H1 (cell line): ENCODE measurements around the gene DISC1. TPM values are rescaled to one million over a fixed set of nuclear protein-coding genes. Genes with fewer than 3 reads are reported as not detected.

Source experiments
- CTCF ChIA-PET: fragments of 300-600 bp; sonication (Branson Sonifier 250); formaldehyde crosslinking; loops from one replicate; lab custom pipeline; 2021; ENCODE audit not compliant: partially characterized antibody; lab: Charles Lee
- POLR2A ChIA-PET: fragments of 300-600 bp; sonication (Branson Sonifier 250); formaldehyde crosslinking; loops from one replicate; lab custom pipeline; 2021; ENCODE audit warnings: inconsistent platforms; ENCODE audit not compliant: partially characterized antibody; lab: Charles Lee
- DNase-seq, 2 experiments: peaks; one replicate each; pipeline versions ENCODE4 v3.0.0 to v3.0.0-alpha.2; 2010 to 2022; ENCODE audit warnings: low spot score in 2 of 2, low read depth in 1 of 2, mixed read lengths in 1 of 2
- FAIRE-seq: peaks from 2 replicates; lab custom pipeline; 2011; peaks lifted over from hg19 to GRCh38; lab: Jason Lieb, UNC
- H2AFZ ChIP-seq: 2 replicates; pipeline ENCODE4 v1.8.1; 2012; ENCODE audit warnings: low read length, inconsistent platforms
- H2AK5ac ChIP-seq: 2 replicates; pipeline ENCODE4 v1.6.1; 2013; ENCODE audit warnings: low read depth, low read length
- H2BK120ac ChIP-seq: replicated peaks from 2 replicates; pipeline ENCODE3; 2013; ENCODE audit warnings: low read depth, low read length, inconsistent platforms
- H2BK12ac ChIP-seq: 2 replicates; pipeline ENCODE4 v1.6.1; 2013; ENCODE audit warnings: low read depth, low read length
- H2BK15ac ChIP-seq: 2 replicates; pipeline ENCODE4 v1.6.1; 2013; ENCODE audit warnings: low read length
- H2BK20ac ChIP-seq: 2 replicates; pipeline ENCODE4 v1.6.1; 2013; ENCODE audit warnings: low read length
- H2BK5ac ChIP-seq: 2 replicates; pipeline ENCODE4 v1.6.1; 2013; ENCODE audit warnings: low read depth, low read length
- H3K14ac ChIP-seq: 2 replicates; pipeline ENCODE4 v1.6.1; 2013; ENCODE audit warnings: inconsistent platforms; ENCODE audit not compliant: insufficient read length
- H3K18ac ChIP-seq: 2 replicates; pipeline ENCODE4 v1.6.1; 2013; ENCODE audit warnings: low read length; ENCODE audit errors: extremely low read depth
- H3K23ac ChIP-seq: 2 replicates; pipeline ENCODE4 v1.6.1; 2013; ENCODE audit warnings: inconsistent platforms; ENCODE audit not compliant: insufficient read length
- H3K23me2 ChIP-seq: 2 replicates; pipeline ENCODE4 v1.6.1; 2013; ENCODE audit warnings: low read depth, low read length
- H3K27ac ChIP-seq: 2 replicates; pipeline ENCODE4 v1.6.1; 2011; ENCODE audit warnings: low read depth, low read length, inconsistent platforms
- H3K27me3 ChIP-seq, 4 experiments: replicated peaks in 1 of 4; 1 replicate in 1 of 4; 2 replicates in 3 of 4; pipeline versions ENCODE4 v1.6.1 to v1.8.1; 2011 to 2013; ENCODE audit warnings: low read length in 3 of 4, mild to moderate bottlenecking in 3 of 4, inconsistent platforms in 2 of 4, mixed read lengths in 2 of 4, moderate library complexity in 1 of 4; ENCODE audit not compliant: control insufficient read depth in 3 of 4, insufficient read depth in 3 of 4; ENCODE audit errors: extremely low read depth in 1 of 4
- H3K36me3 ChIP-seq, 4 experiments: 2 replicates each; pipeline versions ENCODE4 v1.6.1 to v1.8.1; 2011 to 2013; ENCODE audit warnings: mild to moderate bottlenecking in 4 of 4, low read length in 3 of 4, moderate library complexity in 2 of 4, control low read depth in 1 of 4, inconsistent platforms in 1 of 4; ENCODE audit not compliant: insufficient read depth in 4 of 4, control insufficient read depth in 2 of 4
- H3K4ac ChIP-seq: replicated peaks from 2 replicates; pipeline ENCODE3; 2013; ENCODE audit warnings: low read length, low read depth, mixed read lengths, inconsistent platforms; ENCODE audit not compliant: insufficient read length
- H3K4me1 ChIP-seq, 4 experiments: replicated peaks in 1 of 4; 1 replicate in 1 of 4; 2 replicates in 3 of 4; pipeline versions ENCODE4 v1.6.1 to v1.8.1; 2011 to 2013; ENCODE audit warnings: low read length in 3 of 4, inconsistent platforms in 2 of 4, mixed read lengths in 1 of 4; ENCODE audit not compliant: insufficient read depth in 4 of 4, control insufficient read depth in 3 of 4
- H3K4me2 ChIP-seq, 2 experiments: 2 replicates each; pipeline versions ENCODE4 v1.6.1 to v1.8.1; 2011 to 2013; ENCODE audit warnings: low read depth in 2 of 2, low read length in 2 of 2, control low read depth in 1 of 2, inconsistent platforms in 1 of 2, mild to moderate bottlenecking in 1 of 2; ENCODE audit not compliant: insufficient read depth in 1 of 2
- H3K4me3 ChIP-seq, 4 experiments: fragments of 200-600, 300-600 bp in 1 of 4; sonication (generic), shearing (Covaris generic), sonication (Bioruptor Twin) in 1 of 4; 2 replicates each; pipeline versions ENCODE4 v1.5.1 to v1.8.1; 2011 to 2016; ENCODE audit warnings: low read length in 4 of 4, low read depth in 3 of 4, control low read depth in 2 of 4, inconsistent platforms in 2 of 4, mild to moderate bottlenecking in 2 of 4, mixed read lengths in 1 of 4, moderate library complexity in 1 of 4; ENCODE audit not compliant: insufficient read depth in 2 of 4; ENCODE audit errors: extremely low read depth in 1 of 4
- H3K56ac ChIP-seq: replicated peaks from 2 replicates; pipeline ENCODE3; 2013; ENCODE audit warnings: low read depth, mild to moderate bottlenecking, mixed read lengths, low read length, inconsistent platforms; ENCODE audit not compliant: insufficient read length
- H3K79me1 ChIP-seq: 2 replicates; pipeline ENCODE4 v1.6.1; 2013; ENCODE audit warnings: low read depth, low read length, control low read depth
- H3K79me2 ChIP-seq, 2 experiments: 2 replicates each; pipeline versions ENCODE4 v1.6.1 to v1.8.1; 2012 to 2013; ENCODE audit warnings: low read length in 2 of 2, mild to moderate bottlenecking in 2 of 2, inconsistent platforms in 1 of 2; ENCODE audit not compliant: insufficient read depth in 2 of 2, control insufficient read depth in 1 of 2
- H3K9ac ChIP-seq, 4 experiments: replicated peaks in 1 of 4; 1 replicate in 1 of 4; 2 replicates in 3 of 4; pipeline versions ENCODE4 v1.6.1 to v1.8.1; 2011 to 2013; ENCODE audit warnings: low read depth in 3 of 4, low read length in 3 of 4, control low read depth in 2 of 4, mild to moderate bottlenecking in 2 of 4, moderate library complexity in 2 of 4, inconsistent platforms in 1 of 4; ENCODE audit errors: extremely low read depth in 1 of 4
- H3K9me3 ChIP-seq, 2 experiments: 2 replicates each; pipeline versions ENCODE4 v1.6.1 to v1.8.1; 2012 to 2013; ENCODE audit warnings: mild to moderate bottlenecking in 2 of 2, moderate library complexity in 2 of 2, control low read depth in 1 of 2, inconsistent platforms in 1 of 2, low read depth in 1 of 2, low read length in 1 of 2, mixed read lengths in 1 of 2; ENCODE audit not compliant: insufficient read depth in 2 of 2
- H4K20me1 ChIP-seq, 2 experiments: replicated peaks in 1 of 2; 2 replicates each; pipeline versions ENCODE3 to v1.8.1; 2011 to 2013; ENCODE audit warnings: inconsistent platforms in 2 of 2, low read length in 2 of 2, mild to moderate bottlenecking in 1 of 2; ENCODE audit not compliant: insufficient read depth in 2 of 2, control insufficient read depth in 1 of 2
- H4K5ac ChIP-seq: 2 replicates; pipeline ENCODE4 v1.6.1; 2013; ENCODE audit warnings: low read length, low read depth, mixed read lengths, inconsistent platforms; ENCODE audit not compliant: insufficient read length
- H4K8ac ChIP-seq: 2 replicates; pipeline ENCODE4 v1.8.0; 2013; ENCODE audit warnings: mild to moderate bottlenecking, moderate library complexity, low read length, inconsistent platforms; ENCODE audit not compliant: insufficient read depth; ENCODE audit errors: extremely low read depth
- H4K91ac ChIP-seq: replicated peaks from 2 replicates; pipeline ENCODE3; 2013; ENCODE audit warnings: low read length, mixed read lengths, inconsistent platforms; ENCODE audit not compliant: insufficient read length
- BCL11A ChIP-seq, 2 experiments: IDR thresholded peaks; one replicate each; pipeline ENCODE4 v1.6.1; 2011; ENCODE audit warnings: low read depth in 2 of 2, low read length in 2 of 2, mild to moderate bottlenecking in 2 of 2
- CEBPB ChIP-seq: IDR thresholded peaks from 2 replicates; pipeline ENCODE4 v1.6.1; 2012; ENCODE audit warnings: low read depth, low read length
- FOSL1 ChIP-seq: IDR thresholded peaks from 2 replicates; pipeline ENCODE4 v1.6.1; 2011; ENCODE audit warnings: mild to moderate bottlenecking, low read depth, low read length, moderate library complexity; ENCODE audit not compliant: insufficient read depth
- NRF1 ChIP-seq: IDR thresholded peaks from 2 replicates; pipeline ENCODE4 v1.6.1; 2011; ENCODE audit warnings: mild to moderate bottlenecking, low read depth, low read length, improper control_type of control experiment
- PHF8 ChIP-seq: fragments of 200-600 bp; sonication (generic); conservative IDR thresholded peaks from 2 replicates; pipeline ENCODE4 v1.7.1; 2012; ENCODE audit warnings: low read depth, mild to moderate bottlenecking, inconsistent platforms, low read length, moderate library complexity
- POLR2A ChIP-seq, 2 experiments: IDR thresholded peaks; 1 replicate in 1 of 2; 2 replicates in 1 of 2; pipeline ENCODE4 v1.6.1; 2011; ENCODE audit warnings: low read depth in 2 of 2, low read length in 2 of 2, mild to moderate bottlenecking in 2 of 2; ENCODE audit errors: control extremely low read depth in 1 of 2
- RAD21 ChIP-seq, 2 experiments: IDR thresholded peaks in 1 of 2; conservative IDR thresholded peaks in 1 of 2; 2 replicates each; pipeline ENCODE4 v1.6.1; 2011; ENCODE audit warnings: low read depth in 2 of 2, low read length in 2 of 2, improper control_type of control experiment in 1 of 2, inconsistent platforms in 1 of 2, mild to moderate bottlenecking in 1 of 2, moderate library complexity in 1 of 2
- RNF2 ChIP-seq: fragments of 200-900, 300-1000 bp; sonication (generic); IDR thresholded peaks from 2 replicates; pipeline ENCODE4 v1.7.1; 2016; ENCODE audit warnings: borderline replicate concordance, low read depth, mild to moderate bottlenecking, antibody characterized with exemption, low read length; ENCODE audit not compliant: poor library complexity, severe bottlenecking; ENCODE audit errors: missing control alignments
- SIX5 ChIP-seq: IDR thresholded peaks from 2 replicates; pipeline ENCODE4 v1.6.1; 2011; ENCODE audit warnings: mild to moderate bottlenecking, low read depth, low read length
- YY1 ChIP-seq: IDR thresholded peaks from 2 replicates; pipeline ENCODE4 v1.6.1; 2011; ENCODE audit warnings: low read depth, mild to moderate bottlenecking, low read length
- WGBS, 2 experiments: shearing (Covaris generic) in 1 of 2; methylation state at CpG; one replicate each; pipeline versions ENCODE4 v1.1.6 to v1.1.7; 2013 to 2015; ENCODE audit warnings: low lambda C conversion rate in 2 of 2, mixed read lengths in 2 of 2, inconsistent platforms in 1 of 2, low coverage in 1 of 2, missing lambda C conversion rate in 1 of 2; ENCODE audit not compliant: insufficient replicate concordance in 2 of 2, insufficient coverage in 1 of 2, insufficient read length in 1 of 2; ENCODE audit errors: extremely low coverage in 1 of 2, missing lambda C conversion rate in 1 of 2; 5-methylcytosine and 5-hydroxymethylcytosine counted together
- polyA plus RNA-seq, 7 experiments: library from polyadenylated mRNA; depleted of rRNA in 3 of 7; stranded (reverse) in 5 of 7; unstranded in 2 of 7; fragments of >200 nt in 5 of 7; fragments of 200-250 nt in 2 of 7; gene quantifications; 1 replicate in 5 of 7; 2 replicates in 1 of 7; 4 replicates in 1 of 7; pipeline versions ENCODE4 v1.2.1 to v1.2.3, GENCODE V29; 2011 to 2013; ENCODE audit warnings: missing spikeins in 2 of 7, mixed read lengths in 2 of 7
- total RNA-seq: library from RNA; stranded (reverse); fragmentation: NEBNext Ultra II Directional; extraction: Animal tissue kit (Norgen Biotek cat#: 25700); gene quantifications from 2 replicates; pipeline ENCODE4 v1.2.1, GENCODE V29; 2021
- TF ChIP-seq, protein P1 (sequence below): IDR thresholded peaks from 2 replicates; pipeline ENCODE4 v1.6.1; 2011; ENCODE audit warnings: low read depth, mild to moderate bottlenecking, low read length; ENCODE audit not compliant: insufficient read depth

DISC1 gene
- total and polyA plus RNA-seq, 2 of the 8 experiments (the other 6 are each of a cell fraction or from before 2014, with no cell fraction given): 1.1 to 3.5 TPM

DNA sequence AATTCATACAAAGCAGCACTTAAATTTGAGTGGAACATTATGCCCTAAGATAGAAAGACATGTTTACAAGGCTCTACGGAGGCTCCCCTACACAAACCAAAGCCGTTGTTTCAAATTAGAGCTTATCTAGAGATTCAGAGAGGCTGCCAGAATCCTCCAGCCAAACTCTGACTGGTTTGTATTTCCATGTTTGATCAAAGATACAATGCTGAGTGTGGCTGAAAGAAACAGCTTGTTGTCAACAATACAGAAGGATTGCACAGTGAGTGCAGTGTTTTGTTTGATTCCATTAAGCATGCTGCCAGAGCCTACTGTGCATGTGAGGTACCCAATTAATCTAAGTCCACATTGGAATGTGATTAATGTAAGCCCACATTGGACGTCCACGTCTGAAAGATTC lies 402.7 kb downstream of the DISC1 start:
- POLR2A ChIA-PET: interaction anchor here (0.7 kb wide), 1 partner anchor 13 kb away, joined by 3 read pairs; no protein-coding TSS in a partner anchor
- Histone ChIP-seq H3K27me3 (no peaks in the 10 kb centered on the region), H4K91ac (no peak overlapping the region), H3K18ac (no peak overlapping the region), H2BK15ac (no peak overlapping the region), H3K4me2 (no peak overlapping the region), H3K9me3 (no peaks in the 10 kb centered on the region), H2BK120ac (no peak overlapping the region), H4K5ac (no peak overlapping the region), H2AK5ac (no peak overlapping the region), H3K79me2 (no peaks in the 10 kb centered on the region), H3K36me3 (no peaks in the 10 kb centered on the region), H3K56ac (no peak overlapping the region), H3K4ac (no peak overlapping the region), H2BK5ac (no peak overlapping the region), H3K79me1 (no peaks in the 10 kb centered on the region), H3K9ac (no peak overlapping the region), H3K14ac (no peak overlapping the region), H2BK12ac (no peak overlapping the region), H3K4me3 (no peak overlapping the region), H3K23me2 (no peaks in the 10 kb centered on the region), H2BK20ac (no peak overlapping the region), H3K23ac (no peak overlapping the region), H2AFZ (no peak overlapping the region), H4K20me1 (no peaks in the 10 kb centered on the region), H3K4me1 (no peaks in the 10 kb centered on the region), H4K8ac (no peak overlapping the region), H3K27ac (no peak overlapping the region)
- CTCF ChIA-PET: no interaction called here
- DNase-seq (no peak), FAIRE-seq (no peak)
- WGBS, 2 experiments: 86% methylated on average over 4 of the region's 4 CpGs; no CpG with 5 or more reads in 1 of the 2 experiments
- TF ChIP-seq, protein P1, sequence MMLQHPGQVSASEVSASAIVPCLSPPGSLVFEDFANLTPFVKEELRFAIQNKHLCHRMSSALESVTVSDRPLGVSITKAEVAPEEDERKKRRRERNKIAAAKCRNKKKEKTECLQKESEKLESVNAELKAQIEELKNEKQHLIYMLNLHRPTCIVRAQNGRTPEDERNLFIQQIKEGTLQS: no peak
- TF ChIP-seq RNF2 (no peak), PHF8 (no peak), BCL11A (IDR thresholded peaks at IDR 0.05; ENCODE audit: low read depth in 2 of 2, low read length in 2 of 2) (no peak), RAD21 (IDR thresholded peaks at IDR 0.05 in 1 of 2, conservative IDR thresholded peaks at IDR 0.05 in 1 of 2; ENCODE audit: low read depth in 2 of 2, low read length in 2 of 2) (no peak), SIX5 (no peak), YY1 (no peak), CEBPB (no peak), FOSL1 (no peak), NRF1 (no peak), POLR2A (IDR thresholded peaks at IDR 0.05; ENCODE audit: control extremely low read depth in 1 of 2, low read depth in 2 of 2, low read length in 2 of 2) (no peak)
